ENCODE results near the gene ZBTB46.

DNA sequence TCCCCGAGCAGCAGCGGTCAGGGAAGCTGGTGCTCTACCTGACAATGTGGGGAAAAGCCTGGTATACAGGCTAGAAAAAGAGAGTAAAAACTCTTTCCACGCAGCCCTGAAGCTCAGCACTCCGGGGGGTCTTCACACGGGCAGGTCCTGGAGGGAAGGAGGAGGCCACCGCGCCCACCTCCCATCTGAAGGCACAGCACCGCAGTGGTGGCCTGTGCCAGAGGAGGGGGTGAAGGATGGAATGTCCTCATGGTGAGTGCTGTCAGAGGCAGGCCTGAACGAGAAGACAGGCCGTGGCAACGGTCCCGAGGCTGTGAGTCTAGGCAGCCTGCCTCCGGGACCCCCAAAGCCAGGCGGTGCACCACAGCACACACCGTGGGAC lies 85.6 kb downstream of the ZBTB46 start:
- TF ChIP-seq, protein P1, sequence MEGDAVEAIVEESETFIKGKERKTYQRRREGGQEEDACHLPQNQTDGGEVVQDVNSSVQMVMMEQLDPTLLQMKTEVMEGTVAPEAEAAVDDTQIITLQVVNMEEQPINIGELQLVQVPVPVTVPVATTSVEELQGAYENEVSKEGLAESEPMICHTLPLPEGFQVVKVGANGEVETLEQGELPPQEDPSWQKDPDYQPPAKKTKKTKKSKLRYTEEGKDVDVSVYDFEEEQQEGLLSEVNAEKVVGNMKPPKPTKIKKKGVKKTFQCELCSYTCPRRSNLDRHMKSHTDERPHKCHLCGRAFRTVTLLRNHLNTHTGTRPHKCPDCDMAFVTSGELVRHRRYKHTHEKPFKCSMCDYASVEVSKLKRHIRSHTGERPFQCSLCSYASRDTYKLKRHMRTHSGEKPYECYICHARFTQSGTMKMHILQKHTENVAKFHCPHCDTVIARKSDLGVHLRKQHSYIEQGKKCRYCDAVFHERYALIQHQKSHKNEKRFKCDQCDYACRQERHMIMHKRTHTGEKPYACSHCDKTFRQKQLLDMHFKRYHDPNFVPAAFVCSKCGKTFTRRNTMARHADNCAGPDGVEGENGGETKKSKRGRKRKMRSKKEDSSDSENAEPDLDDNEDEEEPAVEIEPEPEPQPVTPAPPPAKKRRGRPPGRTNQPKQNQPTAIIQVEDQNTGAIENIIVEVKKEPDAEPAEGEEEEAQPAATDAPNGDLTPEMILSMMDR (conservative IDR thresholded peaks at IDR 0.05; ENCODE audit: low read length): no peak
- TF ChIP-seq EZH2phosphoT487 (IDR thresholded peaks at IDR 0.05; ENCODE audit: borderline replicate concordance, low read depth, low read length): no peak

All from OCI-LY7 (cell line).